D721Med (cell line): ENCODE data around the gene SPECC1.

Experiments used
- DNase-seq: peaks from one replicate; pipeline ENCODE4 v3.0.0; 2011; ENCODE audit warnings: low spot score; ENCODE audit not compliant: insufficient read length
- FAIRE-seq: peaks from 2 replicates; lab custom pipeline; 2011; peaks lifted over from hg19 to GRCh38; lab: Jason Lieb, UNC
- CTCF ChIP-seq: IDR thresholded peaks from 2 replicates; pipeline ENCODE4 v1.5.1; 2012; ENCODE audit warnings: mild to moderate bottlenecking, control low read depth; ENCODE audit not compliant: insufficient read depth; ENCODE audit errors: missing control alignments

The SPECC1 gene

GRCh38 chr17:20143740-20144139 lies 134.6 kb downstream of the SPECC1 start:
- TF ChIP-seq CTCF = no peak
- DNase-seq (no peak), FAIRE-seq (no peak)

GRCh38 chr17:20145567-20145966 lies 136.4 kb downstream of the SPECC1 start:
- no peak for FAIRE-seq
- DNase-seq = no peak
- TF ChIP-seq CTCF = no peak

- TF ChIP-seq CTCF = no peak
- no peak for FAIRE-seq
- no peak for DNase-seq
Observed at GRCh38 chr17:20149251-20149650, 140.1 kb downstream of the SPECC1 start.

GRCh38 chr17:20151174-20151573 lies 142.0 kb downstream of the SPECC1 start:
- DNase-seq (no peak), FAIRE-seq (no peak)
- no peak for TF ChIP-seq CTCF

- no peak for TF ChIP-seq CTCF
- no peak for DNase-seq
- FAIRE-seq = no peak
Observed at GRCh38 chr17:20153231-20153630, 144.1 kb downstream of the SPECC1 start.

GRCh38 chr17:20154286-20155000 lies 145.3 kb downstream of the SPECC1 start:
- TF ChIP-seq CTCF = no peak
- FAIRE-seq = no peak
- DNase-seq = no peak
